Esophagus muscularis mucosa (tissue), 4 donors: ENCODE data around the gene TMPRSS9. TPM values are rescaled to one million over a fixed set of nuclear protein-coding genes. Genes with fewer than 3 reads are reported as not detected.

Experiments
- DNase-seq: peaks from one replicate; pipeline ENCODE4 v3.0.0-alpha.2; 2017; ENCODE audit errors: extremely low spot score
- H3K27ac ChIP-seq, 4 donors: fragments of 200-600 bp; sonication (generic); replicated peaks in 1 of 4; 1 replicate in 3 of 4; 2 replicates in 1 of 4; pipeline ENCODE4 v1.5.1; 2016 to 2019; ENCODE audit warnings: mild to moderate bottlenecking in 1 of 4
- H3K27me3 ChIP-seq, 4 donors: fragments of 200-600 bp; sonication (generic); one replicate each; pipeline versions ENCODE4 v1.5.1 to v1.6.0; 2016 to 2019
- H3K36me3 ChIP-seq, 4 donors: fragments of 200-600 bp; sonication (generic); one replicate each; pipeline ENCODE4 v1.5.1; 2016 to 2019
- H3K4me1 ChIP-seq, 4 donors: fragments of 200-600 bp; sonication (generic); one replicate each; pipeline ENCODE4 v1.5.1; 2016 to 2019
- H3K4me3 ChIP-seq, 4 donors: fragments of 200-600 bp; sonication (generic); 1 replicate in 2 of 4; 2 replicates in 2 of 4; pipeline ENCODE4 v1.5.1; 2016 to 2019; ENCODE audit warnings: mild to moderate bottlenecking in 4 of 4, moderate library complexity in 1 of 4
- H3K9me3 ChIP-seq, 4 donors: fragments of 200-600 bp; sonication (generic); 1 replicate in 3 of 4; 2 replicates in 1 of 4; pipeline ENCODE4 v1.5.1; 2016 to 2019
- EP300 ChIP-seq: sonication (generic); formaldehyde crosslinking; IDR thresholded peaks from one replicate; pipeline ENCODE4 v1.6.1; 2017; ENCODE audit warnings: antibody characterized with exemption
- POLR2A ChIP-seq: fragments of 450-650 bp; IDR thresholded peaks from one replicate; pipeline ENCODE4 v1.6.1; 2017; ENCODE audit warnings: antibody characterized with exemption, moderate library complexity, mild to moderate bottlenecking, low read depth
- POLR2AphosphoS5 ChIP-seq, 2 donors: sonication (generic); formaldehyde crosslinking; IDR thresholded peaks; one replicate each; pipeline ENCODE4 v1.6.1; 2017; ENCODE audit warnings: antibody characterized with exemption in 2 of 2
- WGBS: methylation state at CpG from one replicate; pipeline ENCODE4 v1.1.5; 2018; 5-methylcytosine and 5-hydroxymethylcytosine counted together
- intact Hi-C: fragments of 100-400 bp; cut with DNase I; formaldehyde crosslinking; loops from one replicate; pipeline ENCODE4 v1.15.1; 2023
- total RNA-seq, 4 donors: library from RNA; depleted of rRNA; stranded (reverse); fragments of >200 nt; gene quantifications; one replicate each; pipeline versions ENCODE4 v1.1.0 to v1.2.1, GENCODE V29; 2016
- TF ChIP-seq, protein P1 (sequence below), 3 experiments: fragments of 200-600 bp in 2 of 3; fragments of 450-650 bp in 1 of 3; sonication (generic) in 2 of 3; IDR thresholded peaks; one replicate each; pipeline ENCODE4 v1.5.1; 2017 to 2019; ENCODE audit warnings: antibody characterized with exemption in 3 of 3, mild to moderate bottlenecking in 2 of 3, moderate library complexity in 1 of 3

The TMPRSS9 gene
- total RNA-seq, 4 donors from 2014 or later: 0.17 TPM; not detected in 3

DNA sequence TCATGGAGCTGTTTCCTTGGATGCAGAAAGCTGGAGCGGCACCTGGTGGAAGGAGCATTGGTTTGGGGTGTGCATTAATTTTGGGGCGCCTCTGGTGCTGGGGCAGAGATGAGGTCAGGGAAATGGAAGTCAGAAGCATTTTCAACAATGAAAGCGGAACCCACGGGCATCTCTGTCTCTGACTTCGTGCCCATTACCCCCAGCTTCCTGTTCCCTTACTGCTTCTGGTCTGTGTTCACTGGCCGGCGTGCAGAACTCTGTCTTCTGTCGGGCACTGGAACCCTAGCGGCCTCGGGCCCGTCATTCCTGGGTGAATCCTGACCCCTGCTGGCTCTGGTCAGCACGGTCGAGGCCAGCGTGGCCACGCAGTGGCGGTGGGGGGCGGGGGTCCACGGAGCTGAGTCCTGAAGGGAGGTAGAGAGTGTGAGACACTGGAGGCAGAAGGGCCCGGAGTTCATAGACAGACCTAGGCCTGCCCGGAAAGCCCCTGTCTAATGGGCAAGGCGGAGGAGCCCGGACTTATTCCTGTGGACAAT is 44.2 kb upstream of the TMPRSS9 start:
- H3K27ac ChIP-seq: no peak overlapping the region
- H3K9me3 ChIP-seq: peaks cover 0 to 14% (median 9%) of the 10 kb centered on the region in 4 donors
- no peak overlapping the region for H3K4me3 ChIP-seq
- intact Hi-C loops: no loop called here
- TF ChIP-seq POLR2AphosphoS5 (IDR thresholded peaks at IDR 0.05): peak in 1 of 2 donors; percentile 13
- TF ChIP-seq, protein P1, sequence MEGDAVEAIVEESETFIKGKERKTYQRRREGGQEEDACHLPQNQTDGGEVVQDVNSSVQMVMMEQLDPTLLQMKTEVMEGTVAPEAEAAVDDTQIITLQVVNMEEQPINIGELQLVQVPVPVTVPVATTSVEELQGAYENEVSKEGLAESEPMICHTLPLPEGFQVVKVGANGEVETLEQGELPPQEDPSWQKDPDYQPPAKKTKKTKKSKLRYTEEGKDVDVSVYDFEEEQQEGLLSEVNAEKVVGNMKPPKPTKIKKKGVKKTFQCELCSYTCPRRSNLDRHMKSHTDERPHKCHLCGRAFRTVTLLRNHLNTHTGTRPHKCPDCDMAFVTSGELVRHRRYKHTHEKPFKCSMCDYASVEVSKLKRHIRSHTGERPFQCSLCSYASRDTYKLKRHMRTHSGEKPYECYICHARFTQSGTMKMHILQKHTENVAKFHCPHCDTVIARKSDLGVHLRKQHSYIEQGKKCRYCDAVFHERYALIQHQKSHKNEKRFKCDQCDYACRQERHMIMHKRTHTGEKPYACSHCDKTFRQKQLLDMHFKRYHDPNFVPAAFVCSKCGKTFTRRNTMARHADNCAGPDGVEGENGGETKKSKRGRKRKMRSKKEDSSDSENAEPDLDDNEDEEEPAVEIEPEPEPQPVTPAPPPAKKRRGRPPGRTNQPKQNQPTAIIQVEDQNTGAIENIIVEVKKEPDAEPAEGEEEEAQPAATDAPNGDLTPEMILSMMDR (IDR thresholded peaks at IDR 0.05): peak; percentile 39 to 63 (median 49)
- TF ChIP-seq POLR2A: no peak
- no peak for TF ChIP-seq EP300
- 52% methylated on average over 12 of the region's 22 CpGs for WGBS
- peaks cover 0 to 32% (median 13%) of the 10 kb centered on the region in 4 donors for H3K27me3 ChIP-seq
- peak; percentile 94 for DNase-seq
- H3K36me3 ChIP-seq: no peaks in the 10 kb centered on the region
- peaks cover 0 to 7% (median 3%) of the 10 kb centered on the region in 4 donors for H3K4me1 ChIP-seq

DNA sequence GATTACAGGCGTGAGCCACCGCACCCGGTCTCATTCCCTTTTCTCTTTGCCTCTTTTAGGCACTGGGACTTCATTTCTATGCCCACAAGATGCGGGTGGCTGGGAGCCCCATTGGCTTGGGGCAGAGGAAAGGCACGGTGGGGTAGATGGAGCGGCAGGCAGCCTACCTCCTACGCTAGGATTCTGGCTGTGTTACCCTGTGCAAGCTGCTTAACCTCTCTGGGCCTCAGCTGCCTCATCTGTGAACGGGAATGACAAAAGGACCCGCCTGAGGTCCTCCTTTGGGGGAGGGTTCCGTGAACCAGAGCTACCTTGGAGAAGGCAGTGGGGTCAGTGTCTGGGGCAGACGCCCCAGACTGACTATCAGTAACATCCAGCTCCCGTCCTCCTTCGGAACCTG is 42.8 kb upstream of the TMPRSS9 start:
- TF ChIP-seq POLR2A (no peak), POLR2AphosphoS5 (IDR thresholded peaks at IDR 0.05) (no peak), EP300 (no peak)
- TF ChIP-seq, protein P1 (IDR thresholded peaks at IDR 0.05): no peak
- intact Hi-C loops: no loop called here
- peaks cover 0 to 14% (median 13%) of the 10 kb centered on the region in 4 donors for H3K36me3 ChIP-seq
- no peak overlapping the region for H3K27ac ChIP-seq
- H3K27me3 ChIP-seq: peaks cover 0 to 18% (median 10%) of the 10 kb centered on the region in 4 donors
- no peak overlapping the region for H3K4me3 ChIP-seq
- 89% methylated on average over 13 of the region's 13 CpGs for WGBS
- no peak for DNase-seq
- H3K9me3 ChIP-seq: peaks cover 0 to 14% (median 9%) of the 10 kb centered on the region in 4 donors
- H3K4me1 ChIP-seq: peaks cover 0 to 7% (median 3%) of the 10 kb centered on the region in 4 donors

DNA sequence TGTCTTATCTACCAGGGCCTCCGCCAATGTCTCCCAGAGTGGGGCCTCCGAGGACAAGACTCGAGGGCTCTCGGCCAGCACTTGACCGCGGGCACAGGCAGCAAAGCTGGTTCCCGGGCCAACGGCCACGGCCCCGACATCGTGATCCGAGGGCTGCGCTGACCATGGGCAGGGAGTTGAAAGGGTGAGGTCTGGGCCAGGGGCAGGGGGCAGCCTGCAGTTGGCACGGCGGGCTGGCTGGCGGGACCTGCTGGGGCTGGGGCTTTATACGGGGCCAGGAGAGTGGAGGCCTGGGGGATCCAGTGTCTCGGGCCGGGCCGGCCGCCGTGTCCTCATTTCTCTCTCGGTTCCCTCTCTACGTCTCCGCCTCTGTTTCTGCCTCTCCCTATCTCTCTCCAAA is 42.3 kb upstream of the TMPRSS9 start:
- no peak for TF ChIP-seq EP300
- Histone ChIP-seq H3K9me3 (peaks cover 0 to 14% (median 9%) of the 10 kb centered on the region in 4 donors), H3K4me1 (peaks cover 0 to 7% (median 3%) of the 10 kb centered on the region in 4 donors), H3K27me3 (peaks cover 0 to 13% (median 5%) of the 10 kb centered on the region in 4 donors), H3K4me3 (no peak overlapping the region), H3K36me3 (peaks cover 0 to 18% (median 17%) of the 10 kb centered on the region in 4 donors), H3K27ac (no peak overlapping the region)
- 90% methylated on average over 18 of the region's 25 CpGs for WGBS
- DNase-seq: no peak
- intact Hi-C loops: no loop called here

DNA sequence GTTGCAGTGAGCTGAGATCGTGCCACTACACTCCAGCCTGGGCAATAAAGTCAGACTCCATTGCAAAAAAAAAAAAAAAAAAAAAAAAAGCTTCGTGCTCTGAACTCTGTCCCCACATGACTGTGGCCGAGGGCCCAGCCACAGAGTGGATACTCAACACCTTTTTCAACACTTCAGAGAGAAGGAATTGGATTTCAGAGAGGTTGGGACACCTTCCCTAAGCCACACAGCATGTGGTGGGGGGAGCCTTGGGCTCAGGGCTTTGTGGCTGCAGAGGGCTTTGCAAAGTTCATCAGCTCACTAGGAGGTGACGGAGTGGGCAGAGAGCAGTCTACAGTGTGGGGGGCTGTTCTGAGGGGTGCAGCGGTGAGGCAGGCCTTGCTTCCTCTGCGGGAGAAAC is 41.1 kb upstream of the TMPRSS9 start:
- DNase-seq: no peak
- WGBS: 92% methylated on average over 6 of the region's 6 CpGs
- Histone ChIP-seq H3K27me3 (peaks cover 0 to 2% (median 0%) of the 10 kb centered on the region in 4 donors), H3K27ac (no peak overlapping the region), H3K4me1 (peaks cover 0 to 7% (median 3%) of the 10 kb centered on the region in 4 donors), H3K36me3 (peaks cover 5 to 30% (median 29%) of the 10 kb centered on the region in 4 donors), H3K4me3 (no peak overlapping the region), H3K9me3 (peaks cover 0 to 14% (median 9%) of the 10 kb centered on the region in 4 donors)
- no peak for TF ChIP-seq EP300
- TF ChIP-seq, protein P1 (IDR thresholded peaks at IDR 0.05): no peak
- TF ChIP-seq POLR2AphosphoS5 (IDR thresholded peaks at IDR 0.05): no peak
- TF ChIP-seq POLR2A: no peak
- intact Hi-C loops: no loop called here

DNA sequence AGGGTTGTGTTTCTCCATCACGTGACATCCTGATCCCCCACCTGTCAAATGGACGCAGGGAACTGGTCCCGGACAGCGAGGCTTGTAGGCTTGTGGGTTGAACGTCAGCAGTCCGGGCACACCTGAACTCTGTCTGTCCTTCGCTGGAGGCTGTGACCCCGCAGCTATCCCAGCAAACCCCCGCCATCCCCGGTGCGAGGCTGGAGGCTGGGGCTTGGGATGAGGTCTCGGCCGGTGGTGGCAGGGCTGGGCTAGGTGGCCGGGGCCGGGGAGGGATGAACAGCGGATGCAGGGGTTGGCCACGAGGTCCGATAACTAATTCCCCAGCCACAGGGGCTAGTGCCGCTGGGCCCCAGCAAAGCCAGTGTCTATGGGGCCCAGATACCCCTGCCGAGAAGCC is 40.5 kb upstream of the TMPRSS9 start:
- no peak overlapping the region for H3K27ac ChIP-seq
- H3K4me1 ChIP-seq: peaks cover 0 to 7% (median 3%) of the 10 kb centered on the region in 4 donors
- intact Hi-C loops: no loop called here
- 96% methylated on average over 11 of the region's 20 CpGs for WGBS
- TF ChIP-seq, protein P1 (IDR thresholded peaks at IDR 0.05): no peak
- no peak for TF ChIP-seq POLR2A
- TF ChIP-seq EP300: no peak
- no peak for TF ChIP-seq POLR2AphosphoS5 (IDR thresholded peaks at IDR 0.05)
- no peaks in the 10 kb centered on the region for H3K27me3 ChIP-seq
- no peak for DNase-seq
- peaks cover 5 to 36% (median 35%) of the 10 kb centered on the region in 4 donors for H3K36me3 ChIP-seq
- no peak overlapping the region for H3K4me3 ChIP-seq
- peaks cover 0 to 12% (median 8%) of the 10 kb centered on the region in 4 donors for H3K9me3 ChIP-seq
